GM13976 (cell line): ENCODE results near the gene GFI1.

Source experiments
- DNase-seq: peaks from one replicate; pipeline ENCODE4 v3.0.0; 2012; ENCODE audit warnings: low spot score
- CTCF ChIP-seq: IDR thresholded peaks from 2 replicates; pipeline ENCODE4 v1.5.1; 2012; ENCODE audit warnings: borderline replicate concordance, mild to moderate bottlenecking; ENCODE audit not compliant: insufficient read depth; ENCODE audit errors: extremely low read depth, missing control alignments, control extremely low read depth
- in situ Hi-C: fragments of 300-500 bp; cut with MboI; formaldehyde crosslinking; loops from one replicate; pipeline ENCODE4 v1.12.0; 2022; ENCODE audit warnings: low sequenced_read_pairs, mixed read lengths, inconsistent platforms; ENCODE audit not compliant: unreplicated experiment

GFI1 gene

GRCh38 chr1:92487078-92487605, 417 bp upstream of the GFI1 start:
- TF ChIP-seq CTCF, result no peak
- DNase-seq, result no peak
- in situ Hi-C loops, result no loop called here

GRCh38 chr1:92485381-92486250, 1.1 kb downstream of the GFI1 start:
- peak; percentile 57 for TF ChIP-seq CTCF
- peak; percentile 78 for DNase-seq
- in situ Hi-C loops, result no loop called here

- in situ Hi-C loops, result no loop called here
- no peak for TF ChIP-seq CTCF
- DNase-seq, result peak; percentile 73
These were observed 2.0 kb downstream of the GFI1 start for GRCh38 chr1:92484472-92485380.

GRCh38 chr1:92483610-92484471, 2.9 kb downstream of the GFI1 start:
- in situ Hi-C loops, result no loop called here
- DNase-seq, result peak; percentile 60
- no peak for TF ChIP-seq CTCF

- DNase-seq, result peak; percentile 49
- in situ Hi-C loops, result no loop called here
- no peak for TF ChIP-seq CTCF
These were observed 3.8 kb downstream of the GFI1 start for GRCh38 chr1:92482665-92483609.
